Chondrocyte (in vitro differentiated cells): ENCODE measurements around the gene CHST11. TPM values are rescaled to one million over a fixed set of nuclear protein-coding genes. Genes with fewer than 3 reads are reported as not detected.
A peak's percentile ranks its signal among the peaks of the same experiment; 100 is the strongest.

Experiments used
- DNase-seq: peaks from one replicate; pipeline ENCODE4 v3.0.0; 2021; ENCODE audit warnings: mixed read lengths, low spot score
- H3K27ac Mint-ChIP-seq: one replicate; pipeline ENCODE4 v1.8.0; 2021; ENCODE audit warnings: mild to moderate bottlenecking, moderate library complexity, mixed read lengths; ENCODE audit not compliant: unreplicated experiment
- H3K27me3 Mint-ChIP-seq: 2 replicates; pipeline ENCODE4 v1.8.0; 2021; ENCODE audit warnings: low read depth, mixed read lengths
- H3K36me3 Mint-ChIP-seq: 2 replicates; pipeline ENCODE4 v1.8.0; 2021; ENCODE audit warnings: low read depth, mixed read lengths
- H3K4me1 Mint-ChIP-seq: 2 replicates; pipeline ENCODE4 v1.8.0; 2021; ENCODE audit warnings: low read depth, mild to moderate bottlenecking, mixed read lengths
- H3K4me3 Mint-ChIP-seq: one replicate; pipeline ENCODE4 v1.8.0; 2021; ENCODE audit warnings: mild to moderate bottlenecking, moderate library complexity, mixed read lengths; ENCODE audit not compliant: unreplicated experiment
- H3K9me3 Mint-ChIP-seq: 2 replicates; pipeline ENCODE4 v1.8.0; 2021; ENCODE audit warnings: low read depth, mixed read lengths
- CTCF ChIP-seq: fragments of 200-600 bp; sonication (generic); IDR thresholded peaks from 2 replicates; pipeline ENCODE4 v1.5.0; 2021; ENCODE audit warnings: antibody characterized with exemption, mild to moderate bottlenecking, moderate library complexity
- total RNA-seq: library from RNA; stranded (reverse); gene quantifications from 3 replicates; pipeline ENCODE4 v1.2.1, GENCODE V29; 2021

CHST11 gene
- total RNA-seq, 1 donor from 2014 or later = 6.2 TPM

GRCh38 chr12:104710940-104711689, 254.4 kb downstream of the CHST11 start:
- no peak for DNase-seq
- Mint-ChIP-seq H3K4me1 (peaks cover 64% of the 10 kb centered on the region), H3K27ac (peak overlapping the region; percentile 77)

GRCh38 chr12:104712477-104712876, 255.7 kb downstream of the CHST11 start:
- Mint-ChIP-seq H3K4me3 (no peak overlapping the region), H3K4me1 (peaks cover 53% of the 10 kb centered on the region), H3K27me3 (no peaks in the 10 kb centered on the region), H3K27ac (no peak overlapping the region), H3K9me3 (no peaks in the 10 kb centered on the region), H3K36me3 (no peaks in the 10 kb centered on the region)
- no peak for TF ChIP-seq CTCF
- DNase-seq = no peak

More at GRCh38 chr12:104710940-104711689, 254.4 kb downstream of the CHST11 start:
- Mint-ChIP-seq H3K9me3 (no peaks in the 10 kb centered on the region), H3K27me3 (no peaks in the 10 kb centered on the region), H3K36me3 (no peaks in the 10 kb centered on the region), H3K4me3 (no peak overlapping the region)
- TF ChIP-seq CTCF = no peak

GRCh38 chr12:104712968-104713367, 256.2 kb downstream of the CHST11 start:
- Mint-ChIP-seq H3K27ac (no peak overlapping the region), H3K36me3 (no peaks in the 10 kb centered on the region), H3K4me3 (no peak overlapping the region), H3K27me3 (no peaks in the 10 kb centered on the region), H3K9me3 (no peaks in the 10 kb centered on the region), H3K4me1 (peaks cover 48% of the 10 kb centered on the region)
- no peak for DNase-seq
- TF ChIP-seq CTCF = no peak

- Mint-ChIP-seq H3K27me3 (no peaks in the 10 kb centered on the region), H3K9me3 (no peaks in the 10 kb centered on the region), H3K36me3 (no peaks in the 10 kb centered on the region), H3K4me1 (peaks cover 49% of the 10 kb centered on the region), H3K4me3 (no peak overlapping the region), H3K27ac (no peak overlapping the region)
- no peak for DNase-seq
- TF ChIP-seq CTCF = no peak
These were observed 256.7 kb downstream of the CHST11 start for GRCh38 chr12:104713444-104713843.

- no peak for DNase-seq
- peaks cover 44% of the 10 kb centered on the region for H3K4me1 Mint-ChIP-seq
- no peaks in the 10 kb centered on the region for H3K9me3 Mint-ChIP-seq
- no peak overlapping the region for H3K4me3 Mint-ChIP-seq
- H3K27ac Mint-ChIP-seq = no peak overlapping the region
- TF ChIP-seq CTCF = no peak
- H3K27me3 Mint-ChIP-seq = no peaks in the 10 kb centered on the region
- H3K36me3 Mint-ChIP-seq = no peaks in the 10 kb centered on the region
These were observed 257.6 kb downstream of the CHST11 start for GRCh38 chr12:104714369-104714768.
